ACC112 (cell line): Measurements from ENCODE around the gene IFNL4.
"Not testable (repeated sequence)": the region's sequence is repeated elsewhere in the genome, so short reads cannot be mapped to it uniquely, and the experiment has no call there.

Experiments
- H2AFZ ChIP-seq: fragments of 200-600 bp; sonication (generic); one replicate; pipeline ENCODE4 v1.6.0; 2017; ENCODE audit warnings: antibody characterized with exemption, low read length; ENCODE audit not compliant: unreplicated experiment
- H3K27ac ChIP-seq: fragments of 200-600 bp; sonication (generic); 2 replicates; pipeline ENCODE4 v1.5.1; 2014; ENCODE audit warnings: low read depth, mild to moderate bottlenecking, antibody characterized with exemption, low read length, moderate library complexity
- H3K27me3 ChIP-seq: fragments of 200-600 bp; sonication (generic); 2 replicates; pipeline ENCODE4 v1.6.1; 2014; ENCODE audit warnings: mild to moderate bottlenecking, antibody characterized with exemption, low read length, moderate library complexity, mixed read lengths; ENCODE audit not compliant: insufficient read depth
- H3K36me3 ChIP-seq: fragments of 200-600 bp; sonication (generic); 2 replicates; pipeline ENCODE4 v1.6.1; 2016; ENCODE audit warnings: mild to moderate bottlenecking, antibody characterized with exemption, low read length, moderate library complexity, mixed read lengths; ENCODE audit not compliant: insufficient read depth
- H3K4me1 ChIP-seq: fragments of 200-600 bp; sonication (generic); one replicate; pipeline ENCODE4 v1.6.1; 2016; ENCODE audit warnings: low read length, mixed read lengths; ENCODE audit not compliant: insufficient read depth, unreplicated experiment, control insufficient read depth
- H3K4me3 ChIP-seq: fragments of 200-600 bp; sonication (generic); 2 replicates; pipeline ENCODE4 v1.5.1; 2014; ENCODE audit warnings: mild to moderate bottlenecking, low read depth, low read length
- H3K79me2 ChIP-seq: fragments of 200-600 bp; sonication (generic); one replicate; pipeline ENCODE4 v1.6.0; 2016; ENCODE audit warnings: low read length; ENCODE audit not compliant: control insufficient read depth, unreplicated experiment, insufficient read depth

IFNL4 gene

DNA sequence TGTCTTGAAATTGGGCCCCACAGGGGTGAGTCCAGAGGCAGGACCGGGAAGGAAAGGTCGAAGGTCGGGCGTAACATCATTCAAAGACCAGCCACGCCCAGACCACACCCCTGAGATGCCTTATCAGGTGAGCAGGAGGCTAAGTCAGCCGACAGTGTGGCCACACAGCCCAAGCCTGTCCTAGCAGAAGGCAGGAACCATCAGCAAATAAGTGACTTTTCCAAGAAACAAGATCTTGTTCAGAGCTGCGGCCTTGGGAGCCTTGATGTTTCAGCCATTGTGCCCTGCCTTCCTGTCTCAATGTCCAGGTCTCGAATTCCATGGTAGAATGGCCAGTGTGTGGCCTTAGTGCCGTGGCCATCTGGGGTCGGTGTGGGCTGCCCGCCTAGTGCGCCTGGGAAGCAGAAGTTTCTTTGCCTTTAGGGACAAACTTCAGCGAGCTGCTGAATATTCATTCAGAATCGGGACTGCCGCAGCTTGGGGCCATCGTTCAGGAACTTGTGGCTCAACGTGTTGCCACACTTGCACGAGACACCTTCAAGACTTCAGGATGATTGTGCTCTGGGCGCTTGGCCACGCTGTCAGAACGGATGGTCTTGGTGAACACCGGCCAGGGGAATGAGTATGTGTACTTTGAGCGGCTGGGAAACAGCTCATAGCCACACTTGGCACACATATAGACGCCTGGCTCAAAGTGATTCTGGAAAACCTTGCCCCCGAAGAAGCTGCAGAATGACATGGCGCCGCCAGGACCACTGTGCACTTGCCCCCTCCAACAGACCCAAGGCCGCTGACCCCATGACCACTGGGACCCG, 6.1 kb upstream of the IFNL4 start:
- Histone ChIP-seq H2AFZ (no peak overlapping the region), H3K79me2 (no peaks in the 10 kb centered on the region), H3K36me3 (no peaks in the 10 kb centered on the region), H3K4me3 (no peak overlapping the region), H3K27me3 (peaks cover 8% of the 10 kb centered on the region; the same call in 1 of the 2 replicates), H3K27ac (no peak overlapping the region), H3K4me1 (no peaks in the 10 kb centered on the region)

DNA sequence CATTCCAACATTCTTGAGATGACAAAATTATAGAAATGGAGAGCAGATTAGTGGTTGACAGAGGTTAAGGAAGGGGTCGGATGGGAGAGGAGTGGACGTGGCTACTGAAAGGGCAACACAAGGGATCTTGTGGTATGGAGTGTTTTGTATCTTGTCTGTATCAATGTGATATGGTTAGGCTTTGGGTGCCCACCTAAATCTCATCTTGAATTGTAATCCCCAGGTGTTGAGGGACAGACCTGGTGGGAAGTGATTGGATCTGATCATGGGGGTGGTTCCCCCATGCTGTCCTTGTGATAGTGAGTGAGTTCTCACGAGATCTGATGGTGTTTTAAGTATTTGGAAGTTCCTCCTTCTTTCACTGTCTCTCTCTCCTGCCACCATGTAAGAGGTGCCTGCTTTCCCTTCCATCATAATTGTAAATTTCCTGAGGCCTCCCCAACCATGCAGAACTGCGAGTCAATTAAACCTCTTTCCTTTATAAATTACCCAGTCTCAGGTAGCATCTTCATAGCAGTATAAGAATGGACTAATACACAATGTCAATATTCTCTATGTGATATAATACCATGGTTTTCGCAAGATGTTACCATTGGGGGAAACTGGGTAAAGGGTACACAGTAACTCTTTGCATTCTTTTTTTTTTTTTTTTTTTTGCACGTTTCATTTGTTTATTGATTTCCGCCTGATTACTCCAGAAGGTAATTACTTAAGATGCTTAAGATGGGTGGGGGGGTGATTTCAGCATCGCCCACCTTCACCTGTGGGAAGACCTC, 4.9 kb upstream of the IFNL4 start:
- no peaks in the 10 kb centered on the region for H3K79me2 ChIP-seq
- no peaks in the 10 kb centered on the region for H3K4me1 ChIP-seq
- no peak overlapping the region for H2AFZ ChIP-seq
- H3K27ac ChIP-seq: no peak overlapping the region
- H3K36me3 ChIP-seq: no peaks in the 10 kb centered on the region
- no peak overlapping the region for H3K4me3 ChIP-seq
- H3K27me3 ChIP-seq: peaks cover 11% of the 10 kb centered on the region; the same call in 1 of the 2 replicates

- no peaks in the 10 kb centered on the region for H3K4me1 ChIP-seq
- no peak overlapping the region for H3K4me3 ChIP-seq
- no peaks in the 10 kb centered on the region for H3K79me2 ChIP-seq
- peaks cover 19% of the 10 kb centered on the region; the same call in 1 of the 2 replicates for H3K27me3 ChIP-seq
- no peak overlapping the region for H2AFZ ChIP-seq
- H3K36me3 ChIP-seq: no peaks in the 10 kb centered on the region
- no peak overlapping the region for H3K27ac ChIP-seq
Measured at GRCh38 chr19:39252458-39252857, 3.8 kb upstream of the IFNL4 start.

GRCh38 chr19:39251846-39252245, 3.2 kb upstream of the IFNL4 start:
- Histone ChIP-seq H3K27ac (no peak overlapping the region), H3K4me1 (no peaks in the 10 kb centered on the region), H3K79me2 (no peaks in the 10 kb centered on the region), H3K27me3 (peaks cover 19% of the 10 kb centered on the region; the same call in 1 of the 2 replicates), H3K4me3 (no peak overlapping the region), H2AFZ (no peak overlapping the region), H3K36me3 (no peaks in the 10 kb centered on the region)

GRCh38 chr19:39251081-39251480, 2.4 kb upstream of the IFNL4 start:
- no peaks in the 10 kb centered on the region for H3K4me1 ChIP-seq
- peaks cover 14% of the 10 kb centered on the region; the same call in 1 of the 2 replicates for H3K27me3 ChIP-seq
- H3K4me3 ChIP-seq: no peak overlapping the region
- no peaks in the 10 kb centered on the region for H3K79me2 ChIP-seq
- no peaks in the 10 kb centered on the region for H3K36me3 ChIP-seq
- H2AFZ ChIP-seq: no peak overlapping the region
- no peak overlapping the region for H3K27ac ChIP-seq

- Histone ChIP-seq H3K27ac (no peak overlapping the region), H2AFZ (no peak overlapping the region), H3K4me3 (peak overlapping the region; percentile 74), H3K36me3 (no peaks in the 10 kb centered on the region), H3K27me3 (peaks cover 11% of the 10 kb centered on the region; the same call in 1 of the 2 replicates), H3K79me2 (no peaks in the 10 kb centered on the region), H3K4me1 (no peaks in the 10 kb centered on the region)
Measured at GRCh38 chr19:39247701-39248664, 673 bp downstream of the IFNL4 start.

DNA sequence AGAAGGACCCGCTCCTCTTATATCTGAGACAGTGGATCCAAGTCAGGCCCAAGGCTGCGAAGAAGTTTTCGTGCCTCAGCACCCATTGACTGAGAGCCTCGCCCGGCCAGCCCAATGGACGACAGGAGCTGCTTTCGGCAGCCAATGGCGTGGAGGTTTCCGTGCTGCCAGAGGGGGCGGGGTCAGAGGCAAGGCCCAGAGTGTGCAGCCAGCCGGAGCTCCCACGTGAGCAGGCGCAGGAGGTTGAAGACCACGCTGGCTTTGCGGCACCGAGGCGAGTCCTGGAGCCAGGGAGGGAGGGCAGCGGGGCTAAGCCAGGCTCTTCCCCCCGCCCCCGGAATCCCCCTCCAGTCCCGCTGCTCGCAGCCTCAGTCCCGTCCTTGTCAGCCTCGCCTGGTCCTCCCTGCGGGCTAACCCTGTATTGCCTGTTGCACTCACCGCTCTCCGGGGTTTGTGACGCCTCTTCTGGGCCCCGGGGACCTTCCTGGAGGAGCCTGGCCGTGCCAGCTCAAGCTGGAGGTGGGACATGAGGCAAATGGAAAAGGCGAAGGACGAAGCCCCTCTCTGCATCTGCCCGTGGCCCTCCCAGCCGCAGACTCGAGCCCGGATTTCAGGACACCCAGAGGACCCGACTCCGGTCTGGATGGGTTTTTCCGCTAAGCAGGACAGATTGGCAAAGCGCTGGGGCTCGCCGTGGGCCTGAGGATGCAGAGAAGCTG, 1.5 kb downstream of the IFNL4 start:
- Histone ChIP-seq H3K79me2 (no peaks in the 10 kb centered on the region), H2AFZ (peak overlapping the region; percentile 43), H3K27ac (no peak overlapping the region), H3K4me1 (no peaks in the 10 kb centered on the region), H3K4me3 (peak overlapping the region; percentile 74), H3K27me3 (peaks cover 11% of the 10 kb centered on the region; the same call in 1 of the 2 replicates), H3K36me3 (no peaks in the 10 kb centered on the region)

DNA sequence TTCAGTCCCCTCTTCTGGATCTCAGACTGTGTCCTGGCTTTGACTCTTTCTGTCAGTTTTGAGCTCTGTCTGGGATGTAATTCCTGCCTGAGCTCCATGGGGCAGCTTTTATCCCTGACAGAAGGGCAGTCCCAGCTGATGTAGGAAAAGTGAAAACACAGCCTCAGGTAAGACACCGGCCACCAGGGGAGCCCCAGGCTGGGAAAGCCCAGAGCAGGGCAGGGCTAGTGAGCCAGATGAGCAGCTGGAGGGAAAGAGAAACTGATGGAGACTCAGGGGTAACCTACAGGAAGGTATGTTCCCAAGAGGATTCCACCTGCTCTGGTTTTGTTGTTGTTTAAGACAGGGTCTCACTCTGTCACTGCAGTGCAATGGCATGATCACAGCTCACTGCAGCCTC, 3.5 kb downstream of the IFNL4 start:
- not testable (repeated sequence) for H3K4me1 ChIP-seq, H3K36me3 ChIP-seq
- peaks cover 11% of the 10 kb centered on the region; the same call in 1 of the 2 replicates for H3K27me3 ChIP-seq

GRCh38 chr19:39244410-39245100, 4.1 kb downstream of the IFNL4 start, which contains the start of gene IFNL3:
Gene IFNL3, minus strand, starts transcription at chr19:39245006. Its CDS starts 39 bp downstream, at chr19:39244967.
- H2AFZ ChIP-seq, H3K36me3 ChIP-seq, H3K4me3 ChIP-seq, H3K27ac ChIP-seq, H3K79me2 ChIP-seq, H3K4me1 ChIP-seq: not testable (repeated sequence)
- H3K27me3 ChIP-seq: peaks cover 11% of the 10 kb centered on the region; the same call in 1 of the 2 replicates

More for the DNA sequence above, 3.5 kb downstream of the IFNL4 start:
- not testable (repeated sequence) for H3K27ac ChIP-seq, H3K4me3 ChIP-seq, H2AFZ ChIP-seq, H3K79me2 ChIP-seq
